ENCODE results near the gene CARMIL3.

Gene CARMIL3

GRCh38 chr14:24096545-24097181, 44.9 kb downstream of the CARMIL3 start:
- TF ChIP-seq CTCF (conservative IDR thresholded peaks at IDR 0.05) (no peak), ZFX (IDR thresholded peaks at IDR 0.05) (no peak)
- no peak overlapping the region for H3K27ac ChIP-seq

GRCh38 chr14:24098229-24098926, 46.6 kb downstream of the CARMIL3 start:
- TF ChIP-seq ZFX (IDR thresholded peaks at IDR 0.05), result no peak
- no peak for TF ChIP-seq CTCF (conservative IDR thresholded peaks at IDR 0.05)
- H3K27ac ChIP-seq, result no peak overlapping the region

- TF ChIP-seq ZFX (IDR thresholded peaks at IDR 0.05) (no peak), CTCF (conservative IDR thresholded peaks at IDR 0.05) (no peak)
- no peak overlapping the region for H3K27ac ChIP-seq
Observed at GRCh38 chr14:24098927-24099813, 47.4 kb downstream of the CARMIL3 start.

GRCh38 chr14:24100197-24100981, 48.6 kb downstream of the CARMIL3 start:
- TF ChIP-seq ZFX (IDR thresholded peaks at IDR 0.05) (no peak), CTCF (conservative IDR thresholded peaks at IDR 0.05) (no peak)
- H3K27ac ChIP-seq, result no peak overlapping the region

- TF ChIP-seq CTCF (conservative IDR thresholded peaks at IDR 0.05) (no peak), ZFX (IDR thresholded peaks at IDR 0.05) (no peak)
- no peak overlapping the region for H3K27ac ChIP-seq
Observed at GRCh38 chr14:24100982-24101494, 49.2 kb downstream of the CARMIL3 start.

GRCh38 chr14:24102357-24103048, 50.7 kb downstream of the CARMIL3 start:
- H3K27ac ChIP-seq, result no peak overlapping the region
- no peak for TF ChIP-seq CTCF (conservative IDR thresholded peaks at IDR 0.05)
- no peak for TF ChIP-seq ZFX (IDR thresholded peaks at IDR 0.05)

All from C4-2B (cell line).